Measurements from ENCODE around the gene TTC34.

DNA sequence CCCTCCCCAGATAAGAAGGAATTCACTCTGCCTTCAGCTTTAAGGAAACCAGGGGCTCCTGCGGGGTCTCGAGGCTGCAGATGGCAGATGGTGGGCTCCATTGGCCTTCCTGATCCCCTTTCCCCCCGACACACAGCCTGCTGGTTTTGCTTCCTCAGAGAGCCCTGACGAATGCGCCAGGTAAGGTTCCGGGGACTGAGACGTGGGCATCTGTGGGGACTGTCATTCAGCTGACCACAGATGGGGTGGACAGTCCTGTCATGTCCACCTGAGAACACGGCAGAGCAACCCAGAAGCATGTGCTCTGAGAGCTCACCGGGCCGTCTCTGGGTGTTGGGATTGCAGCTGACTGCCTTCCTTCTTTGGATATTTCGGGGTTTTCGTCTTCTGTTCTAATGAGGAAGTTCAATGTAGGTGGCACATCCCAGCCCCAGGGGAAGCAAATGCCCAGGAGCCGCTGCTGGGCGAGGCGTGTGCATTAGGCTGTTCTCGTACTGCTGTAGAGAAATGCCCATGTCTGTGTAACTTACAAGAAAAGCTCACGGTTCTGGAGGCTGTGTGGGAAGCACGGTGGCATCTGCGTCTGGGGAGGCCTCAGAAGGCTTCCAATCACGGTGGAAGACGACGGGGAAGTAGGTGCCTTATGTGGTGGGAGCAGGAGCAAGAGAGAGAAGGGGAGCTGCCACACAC lies 22.6 kb upstream of the TTC34 start:
- TF ChIP-seq, protein P1, sequence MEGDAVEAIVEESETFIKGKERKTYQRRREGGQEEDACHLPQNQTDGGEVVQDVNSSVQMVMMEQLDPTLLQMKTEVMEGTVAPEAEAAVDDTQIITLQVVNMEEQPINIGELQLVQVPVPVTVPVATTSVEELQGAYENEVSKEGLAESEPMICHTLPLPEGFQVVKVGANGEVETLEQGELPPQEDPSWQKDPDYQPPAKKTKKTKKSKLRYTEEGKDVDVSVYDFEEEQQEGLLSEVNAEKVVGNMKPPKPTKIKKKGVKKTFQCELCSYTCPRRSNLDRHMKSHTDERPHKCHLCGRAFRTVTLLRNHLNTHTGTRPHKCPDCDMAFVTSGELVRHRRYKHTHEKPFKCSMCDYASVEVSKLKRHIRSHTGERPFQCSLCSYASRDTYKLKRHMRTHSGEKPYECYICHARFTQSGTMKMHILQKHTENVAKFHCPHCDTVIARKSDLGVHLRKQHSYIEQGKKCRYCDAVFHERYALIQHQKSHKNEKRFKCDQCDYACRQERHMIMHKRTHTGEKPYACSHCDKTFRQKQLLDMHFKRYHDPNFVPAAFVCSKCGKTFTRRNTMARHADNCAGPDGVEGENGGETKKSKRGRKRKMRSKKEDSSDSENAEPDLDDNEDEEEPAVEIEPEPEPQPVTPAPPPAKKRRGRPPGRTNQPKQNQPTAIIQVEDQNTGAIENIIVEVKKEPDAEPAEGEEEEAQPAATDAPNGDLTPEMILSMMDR (IDR thresholded peaks at IDR 0.05) = no peak
- no peak for TF ChIP-seq POLR2AphosphoS5 (IDR thresholded peaks at IDR 0.05)
- TF ChIP-seq POLR2A (IDR thresholded peaks at IDR 0.05) = no peak

Data from gastroesophageal sphincter (tissue), 3 donors.